GM18505 (cell line): ENCODE data around the gene CD163.
"Not testable (repeated sequence)": the region's sequence is repeated elsewhere in the genome, so short reads cannot be mapped to it uniquely, and the experiment has no call there.

Source experiments
- ATAC-seq: cut with Tn5 transposase; IDR thresholded peaks from one replicate; pipeline ENCODE4 v1.9.1; 2021; ENCODE audit not compliant: unreplicated experiment
- POLR2A ChIP-seq: IDR thresholded peaks from 4 replicates; pipeline ENCODE4 v1.6.1; 2011; ENCODE audit warnings: borderline replicate concordance; ENCODE audit not compliant: insufficient read depth, insufficient read length; ENCODE audit errors: extremely low read depth

The CD163 gene

DNA sequence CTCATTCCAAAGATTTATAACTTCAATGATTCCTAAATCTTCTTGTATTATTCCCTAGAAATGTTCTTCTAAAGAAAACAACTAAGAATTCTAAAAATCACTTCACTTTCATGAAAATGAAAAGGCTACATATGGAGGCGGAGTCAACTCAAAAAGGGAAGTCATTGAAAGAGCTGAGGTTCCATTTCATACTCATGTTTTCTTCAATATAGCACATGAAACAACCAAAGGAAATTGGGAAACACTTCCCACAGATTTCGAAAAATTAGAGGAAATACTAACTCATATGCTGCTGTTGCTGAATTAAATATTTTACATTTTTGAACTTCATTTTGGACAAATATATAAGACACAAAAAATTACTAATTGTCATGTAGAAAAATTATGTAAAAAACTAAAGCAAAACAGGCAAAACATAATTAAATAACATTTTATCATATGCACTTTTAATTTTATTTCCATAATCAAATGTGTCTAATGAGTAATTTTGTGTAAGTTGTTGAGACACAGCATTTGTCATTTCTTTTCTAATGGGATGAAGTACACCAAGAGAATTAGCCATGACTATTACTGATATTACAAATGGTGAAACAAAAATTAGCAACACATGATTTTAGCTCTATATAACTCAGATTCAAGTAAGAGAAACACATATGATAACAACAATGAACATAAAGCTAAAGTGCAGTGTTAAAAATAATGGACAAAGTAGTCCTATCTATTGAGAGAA lies at the start of gene CD163:
Gene CD163, minus strand, starts transcription at position 92 of the 730 bp plus-strand sequence. Its CDS starts 87 bp downstream, at position 5.
- ATAC-seq, result no peak
- no peak for TF ChIP-seq POLR2A

DNA sequence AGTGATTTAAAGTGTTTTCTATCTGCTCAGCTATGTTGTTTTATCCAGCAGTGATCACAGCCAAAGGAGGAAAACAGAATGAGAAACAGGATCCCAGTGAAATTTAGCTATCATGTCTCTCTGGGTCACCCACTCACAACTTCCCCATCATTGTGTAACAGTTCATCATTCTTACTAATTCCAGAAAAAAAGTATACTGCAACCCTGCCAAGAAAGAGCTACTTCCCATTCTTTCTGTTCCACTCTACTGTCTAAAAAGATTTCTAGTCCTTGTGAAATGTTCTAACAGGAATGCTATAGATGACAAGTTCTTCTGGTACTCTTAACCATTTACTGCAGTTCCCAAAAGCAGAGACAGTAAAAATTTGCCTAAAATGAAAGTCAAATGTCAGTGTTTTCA lies 39.2 kb upstream of the CD163 start:
- no peak for ATAC-seq
- TF ChIP-seq POLR2A, result no peak

DNA sequence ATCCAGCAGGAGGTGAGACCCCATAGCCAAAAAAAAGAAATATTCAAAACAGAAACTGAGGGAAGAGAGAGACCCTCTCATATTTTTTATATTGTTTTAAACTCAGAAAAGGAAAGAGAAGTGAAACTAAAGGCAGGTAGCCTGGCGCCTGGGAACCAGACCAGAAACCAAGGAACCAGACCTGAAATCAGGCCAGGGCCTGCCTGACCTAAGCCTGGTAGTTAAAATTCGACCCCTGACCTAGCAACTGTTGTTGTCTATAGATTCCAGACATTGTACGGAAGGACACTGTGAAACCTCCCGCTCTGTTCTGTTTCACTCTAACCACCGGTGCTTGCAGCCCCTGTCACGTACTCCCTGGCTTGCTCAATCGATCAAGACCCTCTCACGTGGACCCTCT lies 38.5 kb upstream of the CD163 start:
- ATAC-seq, result no peak
- TF ChIP-seq POLR2A, result no peak

DNA sequence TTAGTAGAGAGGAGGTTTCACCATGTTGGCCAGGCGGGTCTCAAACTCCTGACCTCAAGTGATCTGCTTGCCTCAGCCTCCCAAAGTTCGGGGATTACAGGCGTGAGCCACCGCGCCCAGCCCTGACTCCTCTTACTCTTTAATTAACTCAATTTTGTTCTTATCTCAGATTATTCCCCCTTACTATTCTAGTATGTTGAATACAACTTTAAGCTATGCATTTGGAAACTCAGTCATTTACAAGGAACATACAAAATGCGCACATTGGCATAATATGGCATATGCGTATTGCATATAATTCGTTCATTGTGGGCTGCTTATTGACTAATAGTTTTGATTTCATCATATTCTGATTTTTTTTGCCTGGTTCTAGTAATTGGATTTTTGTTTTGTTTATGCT lies 10.8 kb upstream of the CD163 start:
- TF ChIP-seq POLR2A, result no peak

DNA sequence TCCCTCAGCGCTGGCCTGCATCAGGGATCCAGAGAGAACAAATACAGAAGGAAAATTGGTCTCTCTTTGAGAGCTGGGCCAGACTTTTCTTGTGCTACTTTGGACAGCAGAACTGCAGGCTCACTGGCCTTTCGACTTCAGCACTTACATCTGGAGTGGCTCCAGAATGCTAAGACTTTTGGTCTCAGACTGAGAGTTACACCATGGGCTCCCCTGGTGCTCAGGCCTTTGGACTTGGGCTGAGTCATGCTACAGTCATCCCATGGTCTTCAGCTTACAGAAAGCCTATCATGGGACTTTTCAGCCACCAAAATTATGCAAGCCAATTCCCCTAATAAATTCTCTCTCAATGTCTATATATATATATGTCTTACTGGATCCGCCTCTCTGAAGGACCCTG lies 9.0 kb upstream of the CD163 start:
- no peak for TF ChIP-seq POLR2A
- no peak for ATAC-seq

More for the DNA sequence above, 10.8 kb upstream of the CD163 start:
- no peak for ATAC-seq

DNA sequence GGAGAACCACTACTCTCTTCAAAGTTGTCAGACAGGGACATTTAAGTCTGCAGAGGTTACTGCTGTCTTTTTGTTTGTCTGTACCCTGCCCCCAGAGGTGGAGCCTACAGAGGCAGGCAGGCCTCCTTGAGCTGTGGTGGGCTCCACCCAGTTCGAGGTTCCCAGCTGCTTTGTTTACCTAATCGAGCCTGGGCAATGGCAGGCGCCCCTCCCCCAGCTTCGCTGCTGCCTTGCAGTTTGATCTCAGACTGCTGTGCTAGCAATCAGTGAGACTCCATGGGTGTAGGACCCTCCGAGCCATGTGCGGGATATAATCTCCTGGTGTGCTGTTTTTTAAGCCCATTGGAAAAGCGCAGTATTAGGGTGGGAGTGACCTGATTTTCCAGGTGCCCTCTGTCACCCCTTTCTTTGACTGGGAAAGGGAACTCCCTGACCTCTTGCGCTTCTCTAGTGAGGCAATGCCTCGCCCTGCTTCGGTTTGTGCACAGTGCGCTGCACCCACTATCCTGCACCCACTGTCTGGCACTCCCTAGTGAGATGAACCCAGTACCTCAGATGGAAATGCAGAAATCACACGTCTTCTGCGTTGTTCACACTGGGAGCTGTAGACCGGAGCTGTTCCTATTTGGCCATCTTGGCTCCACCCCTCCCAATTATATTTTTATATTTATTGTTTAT lies 6.4 kb upstream of the CD163 start:
- ATAC-seq, result not testable (repeated sequence)

DNA sequence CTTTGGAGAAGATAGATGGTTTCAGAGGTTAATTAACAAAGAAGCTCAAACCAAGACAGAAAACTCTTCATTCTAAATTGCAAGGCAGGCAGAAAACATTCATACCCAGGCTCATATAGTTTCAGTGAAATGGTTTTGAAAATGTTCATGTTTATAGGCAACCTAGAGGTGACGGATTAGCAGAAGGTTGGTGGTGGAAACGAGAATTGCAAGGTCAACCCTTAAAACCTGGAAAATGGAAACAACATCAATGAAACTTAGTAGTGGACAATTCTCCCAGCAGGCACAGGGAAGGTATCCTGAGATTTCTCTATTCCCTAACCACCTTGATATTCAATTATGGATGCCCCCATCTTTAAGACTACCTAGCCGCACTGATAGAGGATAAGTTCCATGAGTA lies 965 bp downstream of the CD163 start:
- no peak for TF ChIP-seq POLR2A
- no peak for ATAC-seq

DNA sequence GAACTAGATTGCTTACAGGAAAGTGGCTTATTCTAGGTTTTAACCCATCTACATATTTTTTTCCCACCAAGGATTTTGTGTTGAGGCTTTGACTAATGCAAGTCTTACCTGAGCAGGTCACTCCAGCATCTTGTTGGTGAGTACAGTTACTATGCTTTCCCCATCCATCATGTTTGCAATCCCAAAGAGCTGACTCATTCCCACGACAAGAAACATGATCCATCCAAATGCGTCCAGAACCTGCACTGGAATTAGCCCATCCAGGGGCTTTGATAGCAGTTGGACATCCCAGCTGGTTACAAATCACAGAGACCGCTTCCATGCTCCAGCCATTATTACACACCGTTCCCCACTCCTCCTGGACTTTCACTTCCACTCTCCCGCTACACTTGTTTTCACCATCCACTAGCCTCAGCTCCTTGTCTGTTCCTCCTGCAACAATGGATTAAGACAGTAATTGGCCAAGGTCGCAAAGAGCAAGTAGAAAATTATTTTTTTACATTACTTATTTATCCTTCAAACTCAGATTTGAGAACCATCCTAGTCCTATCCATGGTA lies 2.5 kb downstream of the CD163 start:
- no peak for ATAC-seq
- TF ChIP-seq POLR2A, result no peak

DNA sequence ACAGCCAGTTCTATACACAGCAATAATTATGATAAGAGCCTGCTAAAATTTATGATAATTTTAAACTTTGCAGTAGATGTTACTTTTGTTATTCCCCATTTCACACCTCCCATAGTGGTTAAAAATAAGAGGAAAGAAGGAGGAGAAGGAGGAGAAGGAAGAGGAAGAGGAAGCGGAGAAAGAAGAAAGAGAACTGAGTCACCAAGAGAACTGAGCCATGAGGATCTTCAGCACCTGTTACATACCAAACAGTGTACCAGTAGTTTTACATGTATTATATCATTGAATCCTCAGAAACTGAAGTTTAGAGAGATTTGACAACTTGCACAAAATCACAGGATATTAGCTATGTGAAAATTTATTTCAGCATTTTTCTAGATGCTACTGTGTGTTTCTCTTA lies 3.9 kb downstream of the CD163 start:
- TF ChIP-seq POLR2A, result no peak

DNA sequence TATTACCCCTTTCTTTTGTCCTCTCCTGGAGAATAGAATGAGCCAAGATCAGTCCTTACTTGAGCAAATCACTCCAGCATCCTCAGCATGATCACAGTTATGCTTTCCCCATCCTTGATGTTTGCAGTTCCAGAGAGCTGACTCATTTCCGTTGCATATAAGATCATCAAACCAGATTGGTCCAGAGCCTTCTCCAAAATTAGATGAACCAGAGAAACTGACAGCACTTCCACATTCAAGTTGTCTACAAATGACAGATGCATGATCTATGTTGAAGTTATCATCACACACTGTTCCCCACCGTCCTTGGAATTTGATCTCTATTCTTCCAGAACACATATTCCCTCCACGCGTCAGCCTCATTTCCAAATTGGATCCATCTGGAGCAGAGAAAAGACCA lies 4.8 kb downstream of the CD163 start:
- no peak for TF ChIP-seq POLR2A
- no peak for ATAC-seq

More for the DNA sequence above, 3.9 kb downstream of the CD163 start:
- no peak for ATAC-seq

DNA sequence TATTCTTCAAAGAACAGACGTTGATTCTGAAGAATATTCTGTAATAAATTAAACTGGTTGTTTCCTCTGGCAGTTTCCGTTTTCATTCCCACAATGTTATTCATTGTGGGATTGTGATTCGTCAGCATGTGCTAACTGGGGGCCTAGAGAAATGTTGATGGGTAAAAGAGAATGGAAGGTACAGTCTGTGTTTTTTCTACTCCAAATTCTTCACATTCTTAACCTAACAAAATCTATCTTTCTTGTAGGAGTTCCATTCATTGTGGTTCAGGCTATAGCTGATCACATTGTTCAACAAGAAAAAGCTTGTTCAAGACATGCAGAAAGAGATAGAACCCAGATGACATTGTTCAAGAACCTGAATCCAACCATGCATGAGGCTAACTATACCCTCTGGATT lies 5.9 kb downstream of the CD163 start:
- ATAC-seq, result no peak
- no peak for TF ChIP-seq POLR2A

DNA sequence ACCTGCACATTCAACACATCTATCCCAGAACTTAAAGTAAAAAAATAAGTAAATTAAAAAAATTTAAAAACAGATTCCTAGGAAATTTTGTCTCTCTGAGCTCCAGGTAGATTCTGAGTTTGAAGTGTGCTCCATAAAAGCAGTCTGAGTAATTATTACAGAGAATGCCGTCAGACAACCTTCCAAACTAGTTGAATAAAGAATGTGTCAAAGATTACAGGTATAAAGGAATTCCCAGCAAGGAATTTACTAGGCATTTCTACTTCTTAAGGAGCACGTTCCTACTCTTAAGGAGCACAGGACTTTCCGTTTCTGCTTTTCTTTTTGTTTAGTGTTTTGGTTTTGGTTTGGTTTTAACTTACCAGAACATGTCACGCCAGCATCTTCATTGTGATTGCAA lies 7.1 kb downstream of the CD163 start:
- no peak for TF ChIP-seq POLR2A
- ATAC-seq, result no peak

DNA sequence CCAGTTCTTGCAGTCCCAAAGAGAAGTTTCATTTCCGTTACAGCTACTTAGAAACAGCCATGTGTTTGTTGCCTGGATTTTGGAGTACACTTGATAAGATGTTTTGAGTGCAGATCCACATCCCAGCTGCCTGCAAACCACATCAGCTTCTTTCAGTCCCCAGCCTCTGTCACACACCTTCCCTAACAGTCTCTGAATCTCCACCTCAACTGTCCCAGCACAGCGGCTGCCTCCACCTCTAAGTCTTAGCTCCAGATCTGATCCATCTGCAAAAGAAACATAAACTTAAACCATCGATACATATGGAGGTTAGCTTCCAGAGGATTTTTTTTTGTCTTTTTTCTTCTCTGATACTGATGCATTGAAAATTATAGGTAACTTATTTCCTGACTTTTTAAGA lies 8.4 kb downstream of the CD163 start:
- no peak for ATAC-seq
- TF ChIP-seq POLR2A, result no peak

DNA sequence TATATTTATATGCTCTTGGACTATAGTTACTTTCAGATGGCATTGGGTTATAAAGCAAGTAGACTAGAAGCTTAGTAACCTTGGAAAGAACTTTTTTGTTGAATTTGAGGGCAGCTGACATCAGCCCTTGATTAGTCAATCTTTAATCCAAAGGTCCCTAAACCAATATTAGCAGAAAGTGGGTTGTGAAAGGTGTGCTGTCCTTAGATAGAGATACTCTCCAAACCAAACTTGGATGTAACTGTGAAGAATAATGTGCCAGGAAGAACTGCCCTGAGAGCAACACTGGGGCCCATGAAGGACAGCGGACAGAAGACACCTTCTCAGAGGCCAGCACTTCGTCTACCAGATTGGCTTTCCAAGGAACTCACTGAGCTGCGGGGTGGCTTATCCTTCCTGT lies 10.6 kb downstream of the CD163 start:
- ATAC-seq, result no peak
- no peak for TF ChIP-seq POLR2A
